Liver (tissue), 9 donors: Measurements from ENCODE around the gene CSTPP1. TPM values are rescaled to one million over a fixed set of nuclear protein-coding genes. Genes with fewer than 3 reads are reported as not detected.

Experiments used
- DNase-seq: peaks from one replicate; pipeline ENCODE4 v3.0.0-alpha.2; 2017; ENCODE audit warnings: low spot score
- H3K27ac ChIP-seq, 2 donors: one replicate each; pipeline ENCODE4 v1.7.0; 2013; ENCODE audit warnings: inconsistent platforms in 2 of 2, low read length in 2 of 2, control low read depth in 1 of 2, low read depth in 1 of 2, mild to moderate bottlenecking in 1 of 2
- H3K27me3 ChIP-seq, 4 donors: one replicate each; pipeline versions ENCODE4 v1.6.1 to v1.7.0; 2013; ENCODE audit warnings: low read length in 3 of 4, inconsistent platforms in 1 of 4, mild to moderate bottlenecking in 1 of 4, moderate library complexity in 1 of 4; ENCODE audit not compliant: control insufficient read depth in 4 of 4, insufficient read depth in 4 of 4
- H3K36me3 ChIP-seq, 4 donors: one replicate each; pipeline versions ENCODE4 v1.6.1 to v1.7.0; 2013; ENCODE audit warnings: low read length in 3 of 4, mild to moderate bottlenecking in 3 of 4, low read depth in 1 of 4, moderate library complexity in 1 of 4; ENCODE audit not compliant: control insufficient read depth in 4 of 4, insufficient read depth in 3 of 4
- H3K4me1 ChIP-seq, 4 donors: one replicate each; pipeline versions ENCODE4 v1.6.1 to v1.7.0; 2013; ENCODE audit warnings: low read length in 3 of 4, mild to moderate bottlenecking in 3 of 4, moderate library complexity in 1 of 4; ENCODE audit not compliant: control insufficient read depth in 4 of 4, insufficient read depth in 4 of 4
- H3K4me3 ChIP-seq, 3 donors: one replicate each; pipeline versions ENCODE4 v1.6.1 to v1.7.0; 2013; ENCODE audit warnings: low read length in 3 of 3, control low read depth in 1 of 3, low read depth in 1 of 3, mild to moderate bottlenecking in 1 of 3
- H3K9ac ChIP-seq, 2 donors: one replicate each; pipeline ENCODE4 v1.7.0; 2013; ENCODE audit warnings: low read length in 2 of 2, mild to moderate bottlenecking in 2 of 2, moderate library complexity in 2 of 2, control low read depth in 1 of 2, low read depth in 1 of 2
- H3K9me3 ChIP-seq, 4 donors: one replicate each; pipeline versions ENCODE4 v1.6.1 to v1.7.0; 2013; ENCODE audit warnings: low read length in 3 of 4; ENCODE audit not compliant: control insufficient read depth in 4 of 4
- ATF3 ChIP-seq: IDR thresholded peaks from 2 replicates; pipeline ENCODE4 v1.6.1; 2016; ENCODE audit warnings: antibody characterized with exemption
- CTCF ChIP-seq: fragments of 150-350 bp; IDR thresholded peaks from 2 replicates; pipeline ENCODE4 v1.5.1; 2017; ENCODE audit warnings: improper control_type of control experiment, low read depth, low read length; ENCODE audit not compliant: missing input control
- EGR1 ChIP-seq, 2 donors: IDR thresholded peaks; 2 replicates each; pipeline ENCODE4 v1.6.1; 2016 to 2018; ENCODE audit warnings: antibody characterized with exemption in 2 of 2, low read depth in 2 of 2
- FOXA1 ChIP-seq: IDR thresholded peaks from 2 replicates; pipeline ENCODE4 v1.6.1; 2016; ENCODE audit warnings: antibody characterized with exemption
- FOXA2 ChIP-seq: IDR thresholded peaks from 2 replicates; pipeline ENCODE4 v1.6.1; 2016; ENCODE audit warnings: antibody characterized with exemption
- GABPA ChIP-seq, 2 donors: IDR thresholded peaks in 1 of 2; conservative IDR thresholded peaks in 1 of 2; 2 replicates each; pipeline ENCODE4 v1.6.1; 2016; ENCODE audit warnings: antibody characterized with exemption in 2 of 2, mild to moderate bottlenecking in 1 of 2, moderate library complexity in 1 of 2
- HNF4A ChIP-seq, 2 donors: conservative IDR thresholded peaks; 2 replicates each; pipeline ENCODE4 v1.6.1; 2016; ENCODE audit warnings: antibody characterized with exemption in 2 of 2, mild to moderate bottlenecking in 2 of 2
- HNF4G ChIP-seq: IDR thresholded peaks from 2 replicates; pipeline ENCODE4 v1.6.1; 2016; ENCODE audit warnings: antibody characterized with exemption
- JUND ChIP-seq, 2 donors: IDR thresholded peaks; 2 replicates each; pipeline ENCODE4 v1.6.1; 2016; ENCODE audit warnings: antibody characterized with exemption in 2 of 2
- MAX ChIP-seq: IDR thresholded peaks from 2 replicates; pipeline ENCODE4 v1.6.1; 2016; ENCODE audit warnings: antibody characterized with exemption
- NR2F2 ChIP-seq: IDR thresholded peaks from 2 replicates; pipeline ENCODE4 v1.6.1; 2016; ENCODE audit warnings: antibody characterized with exemption
- RAD21 ChIP-seq, 2 donors: IDR thresholded peaks; 2 replicates each; pipeline ENCODE4 v1.6.1; 2016; ENCODE audit warnings: antibody characterized with exemption in 2 of 2, mild to moderate bottlenecking in 2 of 2
- REST ChIP-seq: IDR thresholded peaks from 2 replicates; pipeline ENCODE4 v1.6.1; 2016; ENCODE audit warnings: antibody characterized with exemption, mild to moderate bottlenecking
- RXRA ChIP-seq, 2 donors: IDR thresholded peaks; 2 replicates each; pipeline ENCODE4 v1.6.1; 2017 to 2018; ENCODE audit warnings: antibody characterized with exemption in 2 of 2, mild to moderate bottlenecking in 1 of 2
- SP1 ChIP-seq: IDR thresholded peaks from 2 replicates; pipeline ENCODE4 v1.6.1; 2018; ENCODE audit warnings: antibody characterized with exemption, mild to moderate bottlenecking
- TAF1 ChIP-seq: conservative IDR thresholded peaks from 2 replicates; pipeline ENCODE4 v1.6.1; 2016; ENCODE audit warnings: antibody characterized with exemption, mild to moderate bottlenecking
- YY1 ChIP-seq: IDR thresholded peaks from 2 replicates; pipeline ENCODE4 v1.6.1; 2016; ENCODE audit warnings: antibody characterized with exemption, mild to moderate bottlenecking
- ZBTB33 ChIP-seq: IDR thresholded peaks from 2 replicates; pipeline ENCODE4 v1.6.1; 2016; ENCODE audit warnings: antibody characterized with exemption
- WGBS: extraction: QIAGEN DNeasy Blood & Tissue Kit; methylation state at CpG from one replicate; pipeline ENCODE4 v1.1.7; 2013; 5-methylcytosine and 5-hydroxymethylcytosine counted together
- polyA plus RNA-seq, 2 donors: library from polyadenylated mRNA; stranded (reverse) in 1 of 2; unstranded in 1 of 2; fragments of 200-250 nt in 1 of 2; fragments of >200 nt in 1 of 2; fragmentation: Nextera tagmentation in 1 of 2; extraction: Ambion mirVana in 1 of 2; gene quantifications; one replicate each; pipeline versions ENCODE4 v1.2.1 to v1.2.3, GENCODE V29; 2013 to 2015
- total RNA-seq, 2 donors: library from RNA; depleted of rRNA; stranded (reverse); fragments of >200 nt; gene quantifications; one replicate each; pipeline ENCODE4 v1.2.3, GENCODE V29; 2014
- donor health status: healthy.
- donor health status: healthy.
- donor health status: healthy.
- donor health status: healthy.
- donor health status: healthy.

Gene CSTPP1
- total and polyA plus RNA-seq, 4 donors, result 5.4 to 6.6 (median 5.7) TPM

- peaks cover 22 to 57% (median 36%) of the 10 kb centered on the region in 4 donors for H3K36me3 ChIP-seq
- no peak overlapping the region for H3K4me3 ChIP-seq
- no peaks in the 10 kb centered on the region for H3K27me3 ChIP-seq
- DNase-seq, result no peak
- H3K27ac ChIP-seq, result no peak overlapping the region
- H3K9ac ChIP-seq, result no peak overlapping the region
- H3K9me3 ChIP-seq, result no peaks in the 10 kb centered on the region
- WGBS, result 79% methylated on average over 8 of the region's 8 CpGs
- H3K4me1 ChIP-seq, result peaks cover 6 to 46% (median 35%) of the 10 kb centered on the region in 4 donors
- no peak for TF ChIP-seq GABPA (IDR thresholded peaks at IDR 0.05 in 1 of 2, conservative IDR thresholded peaks at IDR 0.05 in 1 of 2)
- TF ChIP-seq ATF3, result no peak
- no peak for TF ChIP-seq FOXA1
- TF ChIP-seq NR2F2, result no peak
- no peak for TF ChIP-seq HNF4G
- TF ChIP-seq HNF4A (conservative IDR thresholded peaks at IDR 0.05), result no peak
- TF ChIP-seq SP1, result no peak
- no peak for TF ChIP-seq YY1
- TF ChIP-seq EGR1 (IDR thresholded peaks at IDR 0.05; ENCODE audit: low read depth in 2 of 2), result no peak
- TF ChIP-seq ZBTB33, result no peak
- no peak for TF ChIP-seq CTCF
- no peak for TF ChIP-seq RAD21 (IDR thresholded peaks at IDR 0.05)
- TF ChIP-seq MAX, result no peak
- TF ChIP-seq JUND (IDR thresholded peaks at IDR 0.05), result no peak
- no peak for TF ChIP-seq TAF1
- no peak for TF ChIP-seq REST
- no peak for TF ChIP-seq RXRA (IDR thresholded peaks at IDR 0.05)
- TF ChIP-seq FOXA2, result no peak
Observed at GRCh38 chr11:47171856-47172255, 235.3 kb downstream of the CSTPP1 start.
